ENCODE measurements around the gene OPN1MW2.
"Not testable (repeated sequence)": the region's sequence is repeated elsewhere in the genome, so short reads cannot be mapped to it uniquely, and the experiment has no call there.

Gene OPN1MW2

GRCh38 chrX:154219456-154219855, at the start of gene OPN1MW2:
Gene OPN1MW2 (plus strand): TSS chrX:154219756. CDS start chrX:154219816, 60 bp downstream.
- DNase-seq (ENCODE audit: extremely low spot score); POLR2A ChIA-PET; CTCF ChIA-PET: not testable (repeated sequence)

- DNase-seq (ENCODE audit: extremely low spot score); CTCF ChIA-PET; POLR2A ChIA-PET: not testable (repeated sequence)
Measured at GRCh38 chrX:154172535-154172943, 47.0 kb upstream of the OPN1MW2 start.

GRCh38 chrX:154174356-154174755, 45.2 kb upstream of the OPN1MW2 start:
- CTCF ChIA-PET; POLR2A ChIA-PET; DNase-seq (ENCODE audit: extremely low spot score): not testable (repeated sequence)

DNA sequence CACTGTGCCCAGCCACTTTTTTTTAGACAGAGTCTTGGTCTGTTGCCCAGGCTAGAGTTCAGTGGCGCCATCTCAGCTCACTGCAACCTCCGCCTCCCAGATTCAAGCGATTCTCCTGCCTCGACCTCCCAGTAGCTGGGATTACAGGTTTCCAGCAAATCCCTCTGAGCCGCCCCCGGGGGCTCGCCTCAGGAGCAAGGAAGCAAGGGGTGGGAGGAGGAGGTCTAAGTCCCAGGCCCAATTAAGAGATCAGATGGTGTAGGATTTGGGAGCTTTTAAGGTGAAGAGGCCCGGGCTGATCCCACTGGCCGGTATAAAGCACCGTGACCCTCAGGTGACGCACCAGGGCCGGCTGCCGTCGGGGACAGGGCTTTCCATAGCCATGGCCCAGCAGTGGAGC, 37.3 kb upstream of the OPN1MW2 start, which contains the start of gene OPN1MW:
Gene OPN1MW, plus strand, starts transcription at position 301 of the 400 bp plus-strand sequence. Its CDS starts 82 bp downstream, at position 383.
- CTCF ChIA-PET; DNase-seq (ENCODE audit: extremely low spot score); POLR2A ChIA-PET: not testable (repeated sequence)

GRCh38 chrX:154183794-154184193, 35.8 kb upstream of the OPN1MW2 start:
- CTCF ChIA-PET; DNase-seq (ENCODE audit: extremely low spot score); POLR2A ChIA-PET: not testable (repeated sequence)

DNA sequence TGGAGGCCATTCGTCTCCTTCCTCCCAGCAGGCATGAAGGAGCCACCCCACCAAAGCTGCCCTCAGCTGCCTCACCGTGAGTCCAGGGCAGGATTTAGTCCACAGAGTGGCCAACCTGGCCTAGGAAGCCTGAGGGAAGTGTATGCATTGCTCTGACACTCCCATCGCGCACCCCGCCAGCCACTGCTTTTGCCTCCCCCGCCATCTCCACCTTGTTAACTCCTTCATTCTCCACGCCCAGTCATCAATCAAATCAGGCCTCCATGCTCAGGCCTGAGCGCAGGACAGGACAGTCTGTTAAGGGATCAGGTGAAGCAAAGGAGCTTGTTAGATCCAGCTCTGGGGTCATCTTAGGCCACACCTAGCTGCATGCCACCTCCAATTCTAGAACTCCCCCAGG, 26.7 kb upstream of the OPN1MW2 start:
- CTCF ChIA-PET; DNase-seq (ENCODE audit: extremely low spot score); POLR2A ChIA-PET: not testable (repeated sequence)

DNA sequence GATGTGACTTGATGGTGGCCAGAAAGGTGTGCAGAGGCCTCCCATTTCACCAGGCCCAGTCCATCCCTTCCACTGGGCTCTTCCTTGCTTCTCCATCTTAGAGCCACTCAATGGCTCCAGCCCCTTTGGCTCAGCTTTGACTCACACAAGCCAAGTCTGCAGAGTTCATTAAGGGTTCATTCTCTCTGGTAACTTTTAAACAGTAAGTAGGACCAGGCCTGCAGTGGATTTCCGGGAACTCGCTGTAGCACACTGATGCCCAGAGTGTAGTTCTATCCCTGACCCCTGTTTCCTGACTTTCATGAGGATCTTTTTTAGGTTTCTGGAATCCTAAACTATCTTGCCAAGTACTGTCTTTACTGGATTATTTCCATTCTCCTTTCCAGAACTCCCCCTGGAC, 25.2 kb upstream of the OPN1MW2 start:
- DNase-seq (ENCODE audit: extremely low spot score); CTCF ChIA-PET; POLR2A ChIA-PET: not testable (repeated sequence)

- POLR2A ChIA-PET; DNase-seq (ENCODE audit: extremely low spot score); CTCF ChIA-PET: not testable (repeated sequence)
Measured at GRCh38 chrX:154196466-154196865, 23.1 kb upstream of the OPN1MW2 start.

- CTCF ChIA-PET; DNase-seq (ENCODE audit: extremely low spot score); POLR2A ChIA-PET: not testable (repeated sequence)
Measured at GRCh38 chrX:154209670-154210418, 9.7 kb upstream of the OPN1MW2 start.

DNA sequence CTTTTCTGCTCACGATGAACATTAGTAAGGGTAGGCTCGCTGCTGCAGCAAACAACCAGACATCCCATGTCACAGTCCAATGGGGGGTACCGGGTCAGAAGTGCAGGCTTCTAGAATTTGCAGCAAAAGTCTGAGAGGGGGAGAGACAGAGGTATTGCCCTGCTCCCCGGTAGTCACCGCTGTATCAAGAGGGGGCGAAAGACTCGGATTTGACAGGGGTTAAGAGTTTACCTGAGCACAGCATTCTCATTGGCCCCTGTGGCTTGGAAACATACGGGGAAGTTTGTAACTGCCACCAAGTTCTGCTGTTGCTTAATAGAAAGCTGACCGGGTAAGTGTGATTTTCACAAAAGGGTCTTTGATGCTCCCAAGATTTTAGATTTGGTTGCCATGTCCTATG, 8.5 kb upstream of the OPN1MW2 start:
- POLR2A ChIA-PET; DNase-seq (ENCODE audit: extremely low spot score); CTCF ChIA-PET: not testable (repeated sequence)

- CTCF ChIA-PET; POLR2A ChIA-PET; DNase-seq (ENCODE audit: extremely low spot score): not testable (repeated sequence)
Measured at GRCh38 chrX:154211499-154211898, 8.1 kb upstream of the OPN1MW2 start.

DNA sequence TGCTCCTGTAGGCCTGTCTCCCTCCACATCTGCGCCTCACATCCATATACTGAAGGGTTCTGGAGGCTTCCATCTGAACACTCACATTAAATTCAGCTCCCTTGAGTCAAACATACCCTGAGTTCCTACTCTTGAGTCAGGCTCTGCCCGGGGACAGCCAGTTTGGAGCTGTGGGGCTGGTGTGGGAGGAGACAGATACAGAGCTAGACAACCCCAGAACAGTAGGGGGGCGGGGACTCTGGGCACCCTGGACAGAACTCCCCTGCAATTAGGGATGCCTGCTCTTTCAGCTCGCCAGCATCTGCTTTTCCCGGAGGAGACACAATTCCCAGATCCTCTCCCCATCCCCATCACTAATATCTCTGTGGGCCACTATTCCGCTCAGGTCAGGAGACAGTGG, 5.7 kb downstream of the OPN1MW2 start:
- DNase-seq (ENCODE audit: extremely low spot score); CTCF ChIA-PET; POLR2A ChIA-PET: not testable (repeated sequence)

- DNase-seq (ENCODE audit: extremely low spot score); POLR2A ChIA-PET; CTCF ChIA-PET: not testable (repeated sequence)
Measured at GRCh38 chrX:154226706-154227105, 7.2 kb downstream of the OPN1MW2 start.

DNA sequence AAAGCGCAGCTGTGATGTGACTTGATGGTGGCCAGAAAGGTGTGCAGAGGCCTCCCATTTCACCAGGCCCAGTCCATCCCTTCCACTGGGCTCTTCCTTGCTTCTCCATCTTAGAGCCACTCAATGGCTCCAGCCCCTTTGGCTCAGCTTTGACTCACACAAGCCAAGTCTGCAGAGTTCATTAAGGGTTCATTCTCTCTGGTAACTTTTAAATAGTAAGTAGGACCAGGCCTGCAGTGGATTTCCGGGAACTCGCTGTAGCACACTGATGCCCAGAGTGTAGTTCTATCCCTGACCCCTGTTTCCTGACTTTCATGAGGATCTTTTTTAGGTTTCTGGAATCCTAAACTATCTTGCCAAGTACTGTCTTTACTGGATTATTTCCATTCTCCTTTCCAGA, 11.9 kb downstream of the OPN1MW2 start:
- POLR2A ChIA-PET, CTCF ChIA-PET: not testable (repeated sequence)

DNA sequence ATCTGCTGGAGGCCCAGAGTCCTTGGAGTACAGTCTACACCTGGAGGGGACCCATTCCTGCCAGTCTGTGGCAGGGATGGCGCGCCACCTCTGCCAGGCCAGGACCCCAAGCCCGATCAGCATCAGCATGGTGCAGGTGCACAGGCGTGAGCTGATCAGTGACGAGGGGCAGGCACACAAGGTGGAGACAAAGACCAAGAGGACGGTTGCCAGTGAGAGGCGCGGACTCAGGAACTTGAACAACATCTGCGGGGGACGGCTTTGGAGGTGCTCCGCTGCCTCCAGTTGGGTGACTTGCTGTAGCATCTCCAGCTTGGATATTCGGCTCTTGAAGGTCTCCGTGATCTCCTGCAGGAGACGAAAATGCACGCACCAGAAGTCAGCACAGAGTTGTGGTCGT, 14.1 kb downstream of the OPN1MW2 start:
- CTCF ChIA-PET; POLR2A ChIA-PET; DNase-seq (ENCODE audit: extremely low spot score): not testable (repeated sequence)

More for the DNA sequence above, 11.9 kb downstream of the OPN1MW2 start:
- DNase-seq (ENCODE audit: extremely low spot score): not testable (repeated sequence)
